Colonic mucosa (tissue), 4 donors: Measurements from ENCODE around the gene HGF. TPM values are rescaled to one million over a fixed set of nuclear protein-coding genes. Genes with fewer than 3 reads are reported as not detected.

Experiments used
- DNase-seq: peaks from one replicate; pipeline ENCODE4 v3.0.0-alpha.2; 2020
- H3K27ac ChIP-seq: fragments of 200-600 bp; one replicate; pipeline ENCODE4 v1.8.0; 2021
- H3K27me3 ChIP-seq: fragments of 200-600 bp; one replicate; pipeline ENCODE4 v1.8.0; 2021
- H3K36me3 ChIP-seq: fragments of 200-600 bp; one replicate; pipeline ENCODE4 v1.8.0; 2021
- H3K4me1 ChIP-seq: fragments of 200-600 bp; one replicate; pipeline ENCODE4 v1.8.0; 2021; ENCODE audit warnings: mild to moderate bottlenecking
- H3K4me3 ChIP-seq: fragments of 200-600 bp; one replicate; pipeline ENCODE4 v1.8.0; 2021
- H3K9ac ChIP-seq, 2 donors: one replicate each; pipeline ENCODE4 v1.7.0; 2013; ENCODE audit warnings: control low read depth in 2 of 2, low read depth in 2 of 2, low read length in 2 of 2
- H3K9me3 ChIP-seq: fragments of 200-600 bp; one replicate; pipeline ENCODE4 v1.8.0; 2021
- CTCF ChIP-seq: fragments of 200-600 bp; IDR thresholded peaks from one replicate; pipeline ENCODE4 v1.8.0; 2022; ENCODE audit warnings: antibody characterized with exemption, mild to moderate bottlenecking
- intact Hi-C: fragments of 100-400 bp; cut with DNase I; formaldehyde crosslinking; loops from one replicate; pipeline ENCODE4 v1.14.1; 2022
- total RNA-seq, 2 donors: library from RNA; stranded (reverse); fragmentation: NEBNext Ultra II Directional in 1 of 2; extraction: Animal tissue kit (Norgen Biotek cat#: 25700) in 1 of 2; gene quantifications; one replicate each; pipeline ENCODE4 v1.2.1, GENCODE V29; 2021
- donor health status: healthy.
- donor health status: DM: no; HTN: no; CAD: no.
- donor health status: DM: no; HTN: no; CAD: no.

HGF gene
- total RNA-seq, 2 donors from 2014 or later = 0.96 to 4.5 TPM

- H3K4me3 ChIP-seq = no peak overlapping the region
- no peaks in the 10 kb centered on the region for H3K27me3 ChIP-seq
- H3K27ac ChIP-seq = no peak overlapping the region
- no peaks in the 10 kb centered on the region for H3K9me3 ChIP-seq
- no peak for TF ChIP-seq CTCF
- intact Hi-C loops = no loop called here
- no peak for DNase-seq
- no peaks in the 10 kb centered on the region for H3K4me1 ChIP-seq
- no peak overlapping the region for H3K9ac ChIP-seq
- H3K36me3 ChIP-seq = no peaks in the 10 kb centered on the region
These were observed 20.3 kb upstream of the HGF start for GRCh38 chr7:81790120-81790500.

- DNase-seq = no peak
- intact Hi-C loops = no loop called here
- H3K9ac ChIP-seq = no peak overlapping the region
- no peak overlapping the region for H3K4me3 ChIP-seq
- no peaks in the 10 kb centered on the region for H3K9me3 ChIP-seq
- no peak overlapping the region for H3K27ac ChIP-seq
- no peaks in the 10 kb centered on the region for H3K4me1 ChIP-seq
- H3K27me3 ChIP-seq = no peaks in the 10 kb centered on the region
- no peaks in the 10 kb centered on the region for H3K36me3 ChIP-seq
- no peak for TF ChIP-seq CTCF
These were observed 19.7 kb upstream of the HGF start for GRCh38 chr7:81789406-81790119.

- Histone ChIP-seq H3K27me3 (no peaks in the 10 kb centered on the region), H3K27ac (no peak overlapping the region), H3K4me3 (no peak overlapping the region), H3K9ac (no peak overlapping the region), H3K36me3 (no peaks in the 10 kb centered on the region), H3K4me1 (no peaks in the 10 kb centered on the region), H3K9me3 (no peaks in the 10 kb centered on the region)
- no peak for DNase-seq
- intact Hi-C loops = no loop called here
- TF ChIP-seq CTCF = no peak
These were observed 18.4 kb upstream of the HGF start for GRCh38 chr7:81788246-81788645.

GRCh38 chr7:81783818-81784217, 14.0 kb upstream of the HGF start:
- no peak for TF ChIP-seq CTCF
- H3K27me3 ChIP-seq = no peaks in the 10 kb centered on the region
- H3K27ac ChIP-seq = no peak overlapping the region
- H3K4me3 ChIP-seq = no peak overlapping the region
- no peak for DNase-seq
- no peaks in the 10 kb centered on the region for H3K4me1 ChIP-seq
- intact Hi-C loops = no loop called here
- H3K9me3 ChIP-seq = no peaks in the 10 kb centered on the region
- H3K36me3 ChIP-seq = no peaks in the 10 kb centered on the region
- no peak overlapping the region for H3K9ac ChIP-seq

GRCh38 chr7:81780914-81781693, 11.3 kb upstream of the HGF start:
- no peaks in the 10 kb centered on the region for H3K4me1 ChIP-seq
- no peak for TF ChIP-seq CTCF
- H3K9ac ChIP-seq = no peak overlapping the region

More at GRCh38 chr7:81780914-81781693, 11.3 kb upstream of the HGF start:
- no peak for DNase-seq
- Histone ChIP-seq H3K27me3 (no peaks in the 10 kb centered on the region), H3K27ac (no peak overlapping the region), H3K4me3 (no peak overlapping the region), H3K9me3 (no peaks in the 10 kb centered on the region), H3K36me3 (no peaks in the 10 kb centered on the region)
- intact Hi-C loops = no loop called here
